ENCODE results near the gene MGA.

Gene MGA

GRCh38 chr15:41789236-41789635 lies 129.0 kb downstream of the MGA start:
- DNase-seq = no peak

- DNase-seq = no peak
Measured at GRCh38 chr15:41789662-41790061, 129.5 kb downstream of the MGA start.

GRCh38 chr15:41790169-41790568 lies 130.0 kb downstream of the MGA start:
- DNase-seq = no peak

- no peak for DNase-seq
Measured at GRCh38 chr15:41790756-41791546, 130.7 kb downstream of the MGA start.

- no peak for DNase-seq
Measured at GRCh38 chr15:41791547-41791937, 131.3 kb downstream of the MGA start.

GRCh38 chr15:41792000-41792637 lies 131.9 kb downstream of the MGA start:
- DNase-seq = no peak

- no peak for DNase-seq
Measured at GRCh38 chr15:41794081-41794480, 133.9 kb downstream of the MGA start.

GRCh38 chr15:41795996-41796856 lies 136.0 kb downstream of the MGA start:
- DNase-seq = no peak

GRCh38 chr15:41797201-41797944 lies 137.2 kb downstream of the MGA start:
- no peak for DNase-seq

GRCh38 chr15:41798607-41799487 lies 138.6 kb downstream of the MGA start:
- DNase-seq = no peak

GRCh38 chr15:41799488-41799805 lies 139.2 kb downstream of the MGA start:
- no peak for DNase-seq

GRCh38 chr15:41801185-41801584 lies 141.0 kb downstream of the MGA start:
- no peak for DNase-seq

- DNase-seq = no peak
Measured at GRCh38 chr15:41801850-41802455, 141.7 kb downstream of the MGA start.

GRCh38 chr15:41804361-41804760 lies 144.2 kb downstream of the MGA start:
- DNase-seq = no peak

GRCh38 chr15:41804916-41805666 lies 144.9 kb downstream of the MGA start:
- DNase-seq = no peak

- no peak for DNase-seq
Measured at GRCh38 chr15:41805711-41806110, 145.5 kb downstream of the MGA start.

GRCh38 chr15:41806291-41807181 lies 146.3 kb downstream of the MGA start:
- DNase-seq = no peak

GRCh38 chr15:41809121-41809520 lies 148.9 kb downstream of the MGA start:
- DNase-seq = no peak

GRCh38 chr15:41809526-41810220 lies 149.5 kb downstream of the MGA start:
- DNase-seq = no peak
